GM19324 (cell line): ENCODE results near the gene GATA1.

Experiments
- ATAC-seq: cut with Tn5 transposase; IDR thresholded peaks from one replicate; pipeline ENCODE4 v1.9.1; 2021; ENCODE audit warnings: mild to moderate bottlenecking, moderate library complexity; ENCODE audit not compliant: unreplicated experiment, low FRiP score

Gene GATA1

GRCh38 chrX:48784726-48785125 lies 1.7 kb upstream of the GATA1 start:
- ATAC-seq, result no peak

- no peak for ATAC-seq
Observed at GRCh38 chrX:48785186-48785539, 1.2 kb upstream of the GATA1 start.

GRCh38 chrX:48785540-48786214 lies 713 bp upstream of the GATA1 start:
- no peak for ATAC-seq

- ATAC-seq, result no peak
Observed at GRCh38 chrX:48786825-48787504, 575 bp downstream of the GATA1 start.

- ATAC-seq, result no peak
Observed at GRCh38 chrX:48787505-48788443, 1.4 kb downstream of the GATA1 start.

GRCh38 chrX:48789366-48790220 lies 3.2 kb downstream of the GATA1 start:
- ATAC-seq, result no peak

GRCh38 chrX:48790477-48790876 lies 4.1 kb downstream of the GATA1 start:
- ATAC-seq, result no peak

- ATAC-seq, result no peak
Observed at GRCh38 chrX:48791063-48791820, 4.9 kb downstream of the GATA1 start.

- ATAC-seq, result no peak
Observed at GRCh38 chrX:48792219-48792618, 5.8 kb downstream of the GATA1 start.

- ATAC-seq, result no peak
Observed at GRCh38 chrX:48793935-48794334, 7.5 kb downstream of the GATA1 start.

- no peak for ATAC-seq
Observed at GRCh38 chrX:48794340-48794910, 8.0 kb downstream of the GATA1 start.

- no peak for ATAC-seq
Observed at GRCh38 chrX:48794911-48795515, 8.6 kb downstream of the GATA1 start.

GRCh38 chrX:48798318-48798717 lies 11.9 kb downstream of the GATA1 start:
- no peak for ATAC-seq

- no peak for ATAC-seq
Observed at GRCh38 chrX:48800574-48801279, 14.3 kb downstream of the GATA1 start.

- peak; percentile 90 for ATAC-seq
Observed at GRCh38 chrX:48801280-48802088, 15.1 kb downstream of the GATA1 start, which contains the start of gene HDAC6. Gene HDAC6 (plus strand): TSS chrX:48802067. CDS start chrX:48802693, 626 bp downstream.

- peak; percentile 32 for ATAC-seq
Observed at GRCh38 chrX:48802089-48802904, 15.9 kb downstream of the GATA1 start.

- ATAC-seq, result no peak
Observed at GRCh38 chrX:48802905-48803200, 16.5 kb downstream of the GATA1 start.
